Measurements from ENCODE around the gene SLC13A4.

The SLC13A4 gene

DNA sequence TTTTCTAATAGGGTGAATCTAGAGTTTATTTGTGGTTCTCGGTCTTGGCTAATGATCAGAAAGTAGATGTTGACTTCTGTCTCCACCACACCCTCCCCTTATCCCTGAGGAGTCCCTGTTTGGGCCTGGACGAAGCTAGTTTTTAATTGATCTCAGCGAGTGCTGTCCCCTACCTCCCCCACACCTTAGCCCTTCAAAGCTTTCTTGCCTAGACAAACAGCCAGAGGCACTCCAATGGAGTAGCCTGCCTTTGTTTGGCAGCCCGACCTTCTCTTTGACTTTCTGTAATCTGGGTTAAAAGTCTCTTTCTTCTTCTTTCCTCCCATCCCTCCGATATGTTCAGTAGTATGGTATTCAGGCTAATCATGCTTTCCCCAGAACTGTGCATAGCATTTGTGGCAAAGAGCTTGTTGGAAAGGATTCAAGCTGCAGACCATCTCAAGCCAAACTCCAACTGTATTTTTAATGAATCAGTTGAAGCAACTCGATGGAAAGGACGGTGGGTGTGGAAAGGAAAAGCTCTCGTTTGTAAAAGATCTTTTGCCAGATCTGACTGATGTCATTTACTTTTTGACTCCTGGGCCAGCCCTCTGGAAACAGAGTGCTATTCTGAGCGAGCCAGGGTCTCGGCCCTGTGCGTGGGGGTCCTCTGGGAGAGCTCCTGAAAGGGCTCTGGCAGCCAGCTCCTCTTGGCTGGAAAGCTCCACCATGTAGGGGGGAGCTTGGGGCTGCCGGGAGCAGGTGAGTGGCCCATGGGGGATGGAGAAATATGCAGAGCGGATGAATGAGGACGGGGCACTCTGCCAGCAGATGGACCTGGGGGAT is 16.1 kb upstream of the SLC13A4 start:
- TF ChIP-seq, protein P1, sequence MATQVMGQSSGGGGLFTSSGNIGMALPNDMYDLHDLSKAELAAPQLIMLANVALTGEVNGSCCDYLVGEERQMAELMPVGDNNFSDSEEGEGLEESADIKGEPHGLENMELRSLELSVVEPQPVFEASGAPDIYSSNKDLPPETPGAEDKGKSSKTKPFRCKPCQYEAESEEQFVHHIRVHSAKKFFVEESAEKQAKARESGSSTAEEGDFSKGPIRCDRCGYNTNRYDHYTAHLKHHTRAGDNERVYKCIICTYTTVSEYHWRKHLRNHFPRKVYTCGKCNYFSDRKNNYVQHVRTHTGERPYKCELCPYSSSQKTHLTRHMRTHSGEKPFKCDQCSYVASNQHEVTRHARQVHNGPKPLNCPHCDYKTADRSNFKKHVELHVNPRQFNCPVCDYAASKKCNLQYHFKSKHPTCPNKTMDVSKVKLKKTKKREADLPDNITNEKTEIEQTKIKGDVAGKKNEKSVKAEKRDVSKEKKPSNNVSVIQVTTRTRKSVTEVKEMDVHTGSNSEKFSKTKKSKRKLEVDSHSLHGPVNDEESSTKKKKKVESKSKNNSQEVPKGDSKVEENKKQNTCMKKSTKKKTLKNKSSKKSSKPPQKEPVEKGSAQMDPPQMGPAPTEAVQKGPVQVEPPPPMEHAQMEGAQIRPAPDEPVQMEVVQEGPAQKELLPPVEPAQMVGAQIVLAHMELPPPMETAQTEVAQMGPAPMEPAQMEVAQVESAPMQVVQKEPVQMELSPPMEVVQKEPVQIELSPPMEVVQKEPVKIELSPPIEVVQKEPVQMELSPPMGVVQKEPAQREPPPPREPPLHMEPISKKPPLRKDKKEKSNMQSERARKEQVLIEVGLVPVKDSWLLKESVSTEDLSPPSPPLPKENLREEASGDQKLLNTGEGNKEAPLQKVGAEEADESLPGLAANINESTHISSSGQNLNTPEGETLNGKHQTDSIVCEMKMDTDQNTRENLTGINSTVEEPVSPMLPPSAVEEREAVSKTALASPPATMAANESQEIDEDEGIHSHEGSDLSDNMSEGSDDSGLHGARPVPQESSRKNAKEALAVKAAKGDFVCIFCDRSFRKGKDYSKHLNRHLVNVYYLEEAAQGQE (IDR thresholded peaks at IDR 0.05; ENCODE audit: insufficient read depth in 1 of 2, low read depth in 2 of 2, low read length in 2 of 2): no peak
- TF ChIP-seq FOXP2 (optimal IDR thresholded peaks at IDR 0.05; ENCODE audit: borderline replicate concordance, extremely low read depth, extremely low read length, insufficient read depth) (no peak), SIN3A (IDR thresholded peaks at IDR 0.05; ENCODE audit: borderline replicate concordance, insufficient read depth, low read length) (no peak), TAF1 (IDR thresholded peaks at IDR 0.05; ENCODE audit: borderline replicate concordance, insufficient read depth, low read length) (no peak), POLR2AphosphoS5 (IDR thresholded peaks at IDR 0.05; ENCODE audit: low read depth, low read length) (no peak)

DNA sequence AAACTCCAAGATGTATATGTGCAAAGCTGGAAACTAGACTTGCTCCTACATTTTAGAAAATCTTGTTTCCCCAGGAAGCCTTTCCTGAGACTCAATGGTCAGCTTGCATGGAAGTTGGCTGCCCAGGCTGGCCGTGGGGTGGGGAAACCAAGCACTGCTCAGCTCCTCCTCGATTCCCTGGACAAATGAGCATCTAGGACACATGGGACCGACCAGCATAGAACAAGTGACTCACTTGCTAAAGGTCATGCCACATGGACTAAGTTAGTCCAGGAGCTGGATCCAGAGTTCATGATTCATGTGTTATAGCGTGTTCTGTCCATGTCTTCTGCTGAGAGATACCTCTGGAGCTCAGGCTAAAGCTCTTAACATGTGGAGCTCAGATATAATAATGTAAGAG is 14.4 kb upstream of the SLC13A4 start:
- no peak for TF ChIP-seq TAF1 (IDR thresholded peaks at IDR 0.05; ENCODE audit: borderline replicate concordance, insufficient read depth, low read length)
- TF ChIP-seq, protein P1 (IDR thresholded peaks at IDR 0.05; ENCODE audit: insufficient read depth in 1 of 2, low read depth in 2 of 2, low read length in 2 of 2): no peak
- TF ChIP-seq SIN3A (IDR thresholded peaks at IDR 0.05; ENCODE audit: borderline replicate concordance, insufficient read depth, low read length): no peak
- TF ChIP-seq FOXP2 (optimal IDR thresholded peaks at IDR 0.05; ENCODE audit: borderline replicate concordance, extremely low read depth, extremely low read length, insufficient read depth): no peak
- no peak for TF ChIP-seq POLR2AphosphoS5 (IDR thresholded peaks at IDR 0.05; ENCODE audit: low read depth, low read length)

DNA sequence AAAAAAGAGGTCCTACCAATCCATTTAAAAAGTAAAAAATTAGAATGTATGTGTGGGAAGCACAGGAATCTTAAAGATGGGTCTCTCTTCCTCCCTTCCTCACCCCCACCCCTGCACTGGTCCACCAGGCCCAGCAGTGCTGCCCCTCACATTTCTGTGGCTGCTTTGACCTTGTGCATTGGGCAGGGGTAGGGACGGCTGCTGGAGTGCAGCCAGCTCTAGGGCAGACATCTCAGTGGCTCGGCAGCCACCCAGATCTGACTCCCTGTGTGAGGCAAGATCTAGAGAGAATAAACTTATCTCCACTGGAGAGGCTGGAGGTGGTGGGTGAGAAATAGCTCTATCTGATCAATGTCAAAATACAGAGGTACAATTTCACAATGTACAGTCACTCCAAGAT is 13.9 kb upstream of the SLC13A4 start:
- no peak for TF ChIP-seq TAF1 (IDR thresholded peaks at IDR 0.05; ENCODE audit: borderline replicate concordance, insufficient read depth, low read length)

DNA sequence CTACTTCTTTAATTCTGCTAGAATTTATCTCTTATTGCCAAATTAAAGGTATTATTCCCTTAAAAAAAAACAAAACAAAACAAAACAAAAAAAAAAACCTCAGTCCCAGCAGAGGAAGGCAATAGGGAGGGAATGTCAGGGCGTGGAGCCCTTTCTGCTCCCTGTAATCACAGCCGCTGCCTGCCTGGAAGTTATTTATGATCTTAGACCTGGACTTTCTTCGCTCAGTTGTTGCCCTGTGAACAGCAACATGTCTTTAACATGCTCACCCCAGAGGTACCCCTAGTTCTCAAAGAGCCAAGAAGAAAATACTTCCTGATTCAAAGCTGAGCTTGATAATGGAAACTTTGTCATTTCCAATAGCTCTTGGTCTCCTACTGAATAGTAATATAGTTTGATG is 12.9 kb upstream of the SLC13A4 start:
- TF ChIP-seq, protein P1 (IDR thresholded peaks at IDR 0.05; ENCODE audit: insufficient read depth in 1 of 2, low read depth in 2 of 2, low read length in 2 of 2): no peak
- TF ChIP-seq POLR2AphosphoS5 (IDR thresholded peaks at IDR 0.05; ENCODE audit: low read depth, low read length) (no peak), SIN3A (IDR thresholded peaks at IDR 0.05; ENCODE audit: borderline replicate concordance, insufficient read depth, low read length) (no peak), FOXP2 (optimal IDR thresholded peaks at IDR 0.05; ENCODE audit: borderline replicate concordance, extremely low read depth, extremely low read length, insufficient read depth) (no peak), TAF1 (IDR thresholded peaks at IDR 0.05; ENCODE audit: borderline replicate concordance, insufficient read depth, low read length) (no peak)

DNA sequence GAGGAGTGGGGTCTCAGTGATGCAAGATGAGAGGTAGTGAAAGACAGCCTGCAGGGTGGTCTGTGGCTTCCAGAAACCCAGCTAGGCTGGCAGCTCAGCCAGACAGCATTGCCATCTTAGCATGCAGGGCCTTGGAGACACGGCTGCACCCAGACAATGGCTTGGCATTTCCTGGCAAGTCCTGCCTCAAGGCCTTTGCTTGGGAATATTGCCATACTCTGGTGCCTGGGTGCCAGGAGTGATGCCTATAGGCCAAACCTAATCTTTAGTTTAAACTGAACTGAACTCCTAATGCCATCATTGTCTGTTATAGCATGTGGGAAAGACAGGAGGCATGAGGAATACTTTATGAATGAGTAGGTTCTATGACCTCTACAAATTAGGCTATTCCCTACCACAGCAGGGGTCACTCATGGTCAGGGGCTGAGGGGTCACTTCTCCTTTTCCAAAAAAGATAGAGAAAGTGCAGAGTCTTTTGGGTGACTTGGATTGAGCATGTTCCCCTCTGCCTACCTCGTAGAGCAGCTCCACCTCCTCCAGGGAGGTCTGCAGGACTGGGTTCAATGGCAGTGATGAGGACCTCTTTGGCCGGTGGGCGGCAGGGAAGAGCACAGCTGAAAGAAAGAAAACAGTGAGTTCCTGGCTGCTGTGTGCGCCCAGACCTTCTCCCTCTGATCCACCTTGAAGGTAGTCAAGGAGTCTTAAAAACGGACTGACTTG is 8.8 kb upstream of the SLC13A4 start:
- TF ChIP-seq TAF1 (IDR thresholded peaks at IDR 0.05; ENCODE audit: borderline replicate concordance, insufficient read depth, low read length) (no peak), POLR2AphosphoS5 (IDR thresholded peaks at IDR 0.05; ENCODE audit: low read depth, low read length) (no peak), FOXP2 (optimal IDR thresholded peaks at IDR 0.05; ENCODE audit: borderline replicate concordance, extremely low read depth, extremely low read length, insufficient read depth) (no peak), SIN3A (IDR thresholded peaks at IDR 0.05; ENCODE audit: borderline replicate concordance, insufficient read depth, low read length) (no peak)
- TF ChIP-seq, protein P1 (IDR thresholded peaks at IDR 0.05; ENCODE audit: insufficient read depth in 1 of 2, low read depth in 2 of 2, low read length in 2 of 2): no peak
